MCF 10A (cell line): ENCODE measurements around the gene CHRND. TPM values are rescaled to one million over a fixed set of nuclear protein-coding genes. Genes with fewer than 3 reads are reported as not detected.

Experiments used
- BruUV-seq: library from RNA; stranded (reverse); fragments of 400-500 nt; replicated peaks from 2 replicates; lab custom pipeline; 2021; lab: Mats Ljungman, UMichigan
- CTCF ChIA-PET: fragments of 300-600 bp; sonication (Branson Sonifier 250); formaldehyde crosslinking; extraction: SDS; loops from one replicate; lab custom pipeline; 2021; ENCODE audit warnings: antibody characterized with exemption, inconsistent platforms; lab: Yijun Ruan, JAX
- POLR2A ChIA-PET: fragments of 300-600, 350-650 bp; sonication (Branson Sonifier 250); formaldehyde crosslinking; extraction: SDS; loops from one replicate; lab custom pipeline; 2020; ENCODE audit warnings: antibody characterized with exemption, inconsistent platforms; lab: Yijun Ruan, JAX
- DNase-seq: peaks from one replicate; pipeline ENCODE4 v3.0.0-alpha.2; 2018; ENCODE audit not compliant: unreplicated experiment
- H3K27ac Mint-ChIP-seq: one replicate; pipeline ENCODE4 v1.8.0; 2022; ENCODE audit warnings: mild to moderate bottlenecking, low read depth, mixed read lengths; ENCODE audit not compliant: unreplicated experiment
- H3K27me3 Mint-ChIP-seq: one replicate; pipeline ENCODE4 v1.8.0; 2022; ENCODE audit warnings: mixed read lengths; ENCODE audit not compliant: insufficient read depth, unreplicated experiment
- H3K36me3 Mint-ChIP-seq: one replicate; pipeline ENCODE4 v1.8.0; 2022; ENCODE audit warnings: mild to moderate bottlenecking, moderate library complexity, mixed read lengths; ENCODE audit not compliant: insufficient read depth, unreplicated experiment
- H3K4me1 Mint-ChIP-seq: one replicate; pipeline ENCODE4 v1.8.0; 2022; ENCODE audit warnings: mixed read lengths; ENCODE audit not compliant: insufficient read depth, unreplicated experiment
- H3K4me3 Mint-ChIP-seq: one replicate; pipeline ENCODE4 v1.8.0; 2022; ENCODE audit warnings: mild to moderate bottlenecking, moderate library complexity, mixed read lengths; ENCODE audit not compliant: unreplicated experiment
- H3K9me3 Mint-ChIP-seq: one replicate; pipeline ENCODE4 v1.8.0; 2022; ENCODE audit warnings: mixed read lengths; ENCODE audit not compliant: unreplicated experiment
- CTCF ChIP-seq: fragments of 200-600 bp; IDR thresholded peaks from one replicate; pipeline ENCODE4 v1.8.0; 2022; ENCODE audit warnings: antibody characterized with exemption, mild to moderate bottlenecking; ENCODE audit not compliant: unreplicated experiment
- intact Hi-C: fragments of 100-400 bp; cut with micrococcal nuclease; formaldehyde crosslinking; loops from 2 replicates; pipeline ENCODE4 v1.14.1; 2022
- total RNA-seq: library from RNA; stranded (reverse); gene quantifications from 2 replicates; pipeline ENCODE4 v1.2.3, GENCODE V29; 2022

The CHRND gene
- total RNA-seq, 1 experiment from 2014 or later = not detected

GRCh38 chr2:232543928-232544631 lies 18.1 kb downstream of the CHRND start:
- H3K27ac Mint-ChIP-seq = no peak overlapping the region
- POLR2A ChIA-PET = no interaction called here
- no peak for DNase-seq
- H3K9me3 Mint-ChIP-seq = no peaks in the 10 kb centered on the region
- no peaks in the 10 kb centered on the region for H3K27me3 Mint-ChIP-seq
- intact Hi-C loops = no loop called here
- no peak overlapping the region for H3K4me3 Mint-ChIP-seq
- no TSS peak for BruUV-seq
- TF ChIP-seq CTCF = no peak
- peaks cover 5% of the 10 kb centered on the region for H3K4me1 Mint-ChIP-seq
- CTCF ChIA-PET = interaction anchor here (0.6 kb wide), 1 partner anchor 97 kb away, joined by 4 read pairs; no protein-coding TSS in a partner anchor
- H3K36me3 Mint-ChIP-seq = peaks cover 18% of the 10 kb centered on the region

- H3K36me3 Mint-ChIP-seq = peaks cover 18% of the 10 kb centered on the region
- H3K4me1 Mint-ChIP-seq = peaks cover 8% of the 10 kb centered on the region
- H3K9me3 Mint-ChIP-seq = no peaks in the 10 kb centered on the region
- no TSS peak for BruUV-seq
- no peak overlapping the region for H3K27ac Mint-ChIP-seq
- ChIA-PET POLR2A (no interaction called here), CTCF (interaction anchor here (0.6 kb wide), 1 partner anchor 98 kb away, joined by 4 read pairs; no protein-coding TSS in a partner anchor)
- H3K4me3 Mint-ChIP-seq = no peak overlapping the region
- TF ChIP-seq CTCF = no peak
- no peak for DNase-seq
- intact Hi-C loops = no loop called here
- H3K27me3 Mint-ChIP-seq = no peaks in the 10 kb centered on the region
Measured at GRCh38 chr2:232544674-232545073, 18.7 kb downstream of the CHRND start.

GRCh38 chr2:232545511-232546375 lies 19.8 kb downstream of the CHRND start:
- Mint-ChIP-seq H3K4me1 (peaks cover 10% of the 10 kb centered on the region), H3K27me3 (no peaks in the 10 kb centered on the region), H3K4me3 (no peak overlapping the region), H3K27ac (no peak overlapping the region), H3K36me3 (peaks cover 18% of the 10 kb centered on the region), H3K9me3 (no peaks in the 10 kb centered on the region)
- intact Hi-C loops = no loop called here
- no peak for TF ChIP-seq CTCF
- CTCF ChIA-PET = interaction anchor here (0.6 to 0.7 kb wide), 2 partner anchors 50 to 65 kb away, joined by 4 to 6 read pairs; no protein-coding TSS in a partner anchor
- POLR2A ChIA-PET = interaction anchor here (0.8 kb wide), 1 partner anchor 13 kb away, joined by 4 read pairs; no protein-coding TSS in a partner anchor
- no TSS peak for BruUV-seq
- DNase-seq = no peak

GRCh38 chr2:232547991-232548390 lies 22.0 kb downstream of the CHRND start:
- no TSS peak for BruUV-seq
- CTCF ChIA-PET = no interaction called here
- intact Hi-C loops = no loop called here
- Mint-ChIP-seq H3K27ac (no peak overlapping the region), H3K4me3 (no peak overlapping the region), H3K36me3 (peaks cover 24% of the 10 kb centered on the region), H3K9me3 (no peaks in the 10 kb centered on the region), H3K27me3 (no peaks in the 10 kb centered on the region), H3K4me1 (peaks cover 16% of the 10 kb centered on the region)
- POLR2A ChIA-PET = no interaction called here
- no peak for TF ChIP-seq CTCF
- DNase-seq = no peak
